Choroid plexus epithelial cell (primary cell): Measurements from ENCODE around the gene CYFIP2.

Experiments
- DNase-seq: peaks from one replicate; pipeline ENCODE4 v3.0.0-alpha.2; 2010; ENCODE audit warnings: low read depth
- H3K4me3 ChIP-seq: 2 replicates; pipeline ENCODE4 v1.5.1; 2011; ENCODE audit warnings: low read depth, mild to moderate bottlenecking, control low read depth, low read length, moderate library complexity
- TF ChIP-seq, protein P1 (sequence below): conservative IDR thresholded peaks from 2 replicates; pipeline ENCODE4 v1.5.1; 2011; ENCODE audit warnings: low read depth, mild to moderate bottlenecking, control low read depth, inconsistent platforms, low read length, moderate library complexity

CYFIP2 gene

DNA sequence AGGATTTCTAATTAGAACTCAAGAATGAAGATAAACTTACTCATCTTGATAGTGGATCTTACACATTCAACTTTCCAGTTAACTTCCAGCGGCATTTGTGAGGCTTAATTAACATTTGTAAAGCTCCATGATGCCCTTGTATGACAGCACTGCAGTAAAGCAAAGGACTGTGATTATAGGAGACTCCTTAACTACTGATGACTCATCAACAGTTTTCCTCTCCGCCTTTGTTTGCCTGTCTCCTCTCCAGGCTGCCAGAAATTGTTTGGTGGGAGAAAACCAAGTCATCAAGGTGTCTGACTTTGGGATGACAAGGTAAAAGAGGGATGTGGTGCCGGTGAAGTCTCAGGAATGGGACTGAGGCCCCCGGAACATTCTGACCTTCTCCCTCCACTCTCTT, 20.4 kb upstream of the CYFIP2 start:
- no peak overlapping the region for H3K4me3 ChIP-seq
- no peak for DNase-seq

DNA sequence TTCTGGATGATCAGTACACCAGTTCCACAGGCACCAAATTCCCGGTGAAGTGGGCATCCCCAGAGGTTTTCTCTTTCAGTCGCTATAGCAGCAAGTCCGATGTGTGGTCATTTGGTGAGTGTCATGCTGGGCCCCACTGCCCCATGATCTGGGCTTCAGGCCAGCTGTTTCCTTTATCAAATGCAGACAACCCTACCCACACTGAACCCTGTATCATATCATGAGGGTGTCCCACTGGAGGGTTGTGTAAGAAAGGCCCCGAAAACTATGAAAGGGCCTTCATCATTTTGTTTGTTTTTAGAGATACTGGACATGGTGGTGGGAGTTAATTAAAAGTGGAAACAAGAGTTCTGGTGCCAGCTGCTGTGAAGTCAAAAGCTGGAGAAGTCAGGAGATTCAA, 20.0 kb upstream of the CYFIP2 start:
- no peak for DNase-seq
- TF ChIP-seq, protein P1, sequence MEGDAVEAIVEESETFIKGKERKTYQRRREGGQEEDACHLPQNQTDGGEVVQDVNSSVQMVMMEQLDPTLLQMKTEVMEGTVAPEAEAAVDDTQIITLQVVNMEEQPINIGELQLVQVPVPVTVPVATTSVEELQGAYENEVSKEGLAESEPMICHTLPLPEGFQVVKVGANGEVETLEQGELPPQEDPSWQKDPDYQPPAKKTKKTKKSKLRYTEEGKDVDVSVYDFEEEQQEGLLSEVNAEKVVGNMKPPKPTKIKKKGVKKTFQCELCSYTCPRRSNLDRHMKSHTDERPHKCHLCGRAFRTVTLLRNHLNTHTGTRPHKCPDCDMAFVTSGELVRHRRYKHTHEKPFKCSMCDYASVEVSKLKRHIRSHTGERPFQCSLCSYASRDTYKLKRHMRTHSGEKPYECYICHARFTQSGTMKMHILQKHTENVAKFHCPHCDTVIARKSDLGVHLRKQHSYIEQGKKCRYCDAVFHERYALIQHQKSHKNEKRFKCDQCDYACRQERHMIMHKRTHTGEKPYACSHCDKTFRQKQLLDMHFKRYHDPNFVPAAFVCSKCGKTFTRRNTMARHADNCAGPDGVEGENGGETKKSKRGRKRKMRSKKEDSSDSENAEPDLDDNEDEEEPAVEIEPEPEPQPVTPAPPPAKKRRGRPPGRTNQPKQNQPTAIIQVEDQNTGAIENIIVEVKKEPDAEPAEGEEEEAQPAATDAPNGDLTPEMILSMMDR, result no peak
- H3K4me3 ChIP-seq, result no peak overlapping the region

More for the DNA sequence above, 20.4 kb upstream of the CYFIP2 start:
- TF ChIP-seq, protein P1, result no peak

GRCh38 chr5:157247267-157247666, 18.7 kb upstream of the CYFIP2 start:
- TF ChIP-seq, protein P1, result no peak
- no peak overlapping the region for H3K4me3 ChIP-seq
- no peak for DNase-seq

DNA sequence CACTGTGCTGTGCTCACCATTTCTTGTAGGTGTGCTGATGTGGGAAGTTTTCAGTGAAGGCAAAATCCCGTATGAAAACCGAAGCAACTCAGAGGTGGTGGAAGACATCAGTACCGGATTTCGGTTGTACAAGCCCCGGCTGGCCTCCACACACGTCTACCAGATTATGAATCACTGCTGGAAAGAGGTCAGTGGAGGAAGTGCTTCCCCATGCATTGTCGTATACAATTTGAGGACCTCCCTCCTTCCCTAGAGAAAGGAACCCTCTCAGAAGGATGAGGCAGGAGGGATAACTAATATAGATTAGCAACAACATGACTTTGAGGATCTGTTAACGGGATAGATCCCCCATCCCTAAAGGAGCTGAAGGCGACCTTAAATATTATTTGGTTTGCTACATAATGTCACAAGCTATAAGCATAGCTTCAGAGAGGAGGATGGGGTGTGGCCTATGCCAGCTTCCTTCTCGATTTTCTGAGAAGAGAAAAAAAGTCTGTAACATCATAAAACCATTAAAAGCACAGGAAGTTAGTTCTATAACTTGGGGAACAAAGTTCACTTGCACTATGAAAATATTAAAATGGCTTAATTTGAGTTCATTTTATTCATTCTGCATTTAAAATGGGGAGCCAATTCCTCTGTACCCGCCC, 17.0 kb upstream of the CYFIP2 start:
- H3K4me3 ChIP-seq, result no peak overlapping the region
- DNase-seq, result no peak
- TF ChIP-seq, protein P1, result no peak

- DNase-seq, result no peak
- TF ChIP-seq, protein P1, result no peak
- H3K4me3 ChIP-seq, result no peak overlapping the region
Observed at GRCh38 chr5:157252711-157253465, 13.0 kb upstream of the CYFIP2 start.

DNA sequence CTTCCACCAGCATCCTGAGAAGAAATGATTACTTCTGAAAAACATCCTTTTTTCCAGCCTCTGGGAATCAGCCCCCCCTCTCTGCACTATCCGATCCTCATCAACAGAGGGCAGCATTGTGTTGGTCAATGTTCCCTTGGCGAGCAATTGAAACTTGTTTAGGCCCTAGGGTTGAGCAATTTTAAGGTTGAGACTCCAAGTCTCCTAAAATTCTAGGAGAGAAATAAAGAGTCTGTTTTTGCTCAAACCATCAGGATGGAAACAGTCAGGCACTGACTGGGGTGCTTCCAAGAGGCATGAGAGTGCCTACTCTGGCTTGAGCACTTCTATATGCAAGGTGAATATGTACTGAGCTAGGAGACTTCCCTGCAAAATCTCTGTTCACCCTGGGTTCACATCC, 12.4 kb upstream of the CYFIP2 start:
- TF ChIP-seq, protein P1, result peak; percentile 95
- peak; percentile 72 for DNase-seq
- H3K4me3 ChIP-seq, result no peak overlapping the region

DNA sequence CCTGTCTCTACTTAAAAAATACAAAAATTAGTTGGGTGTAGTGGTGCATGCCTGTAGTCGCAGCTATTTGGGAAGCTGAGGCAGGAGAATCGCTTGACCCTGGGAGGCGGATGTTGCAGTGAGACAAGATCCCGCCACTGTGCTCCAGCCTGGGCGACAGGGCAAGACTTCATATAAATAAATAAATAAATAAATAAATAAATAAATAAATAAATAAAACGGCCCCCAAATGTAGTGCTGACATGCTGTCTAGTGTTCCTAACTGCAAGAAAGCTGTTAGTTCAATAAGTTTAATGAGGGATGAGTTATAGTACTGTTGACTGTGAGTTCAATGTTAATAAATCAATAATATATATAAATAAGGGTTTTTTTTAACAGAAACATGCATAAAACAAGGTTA, 7.5 kb upstream of the CYFIP2 start:
- TF ChIP-seq, protein P1, result no peak
- H3K4me3 ChIP-seq, result no peak overlapping the region
- no peak for DNase-seq
